CD4-positive, alpha-beta memory T cell (primary cell): Measurements from ENCODE around the gene TTC7B. TPM values are rescaled to one million over a fixed set of nuclear protein-coding genes. Genes with fewer than 3 reads are reported as not detected.

Experiments used
- CTCF ChIA-PET: fragments of 350-600 bp; sonication (Branson Sonifier 250); formaldehyde crosslinking; loops from one replicate; lab custom pipeline; 2021; ENCODE audit warnings: inconsistent platforms; ENCODE audit not compliant: partially characterized antibody; lab: Charles Lee
- POLR2A ChIA-PET: fragments of 350-600 bp; sonication (Branson Sonifier 250); formaldehyde crosslinking; loops from one replicate; lab custom pipeline; 2021; ENCODE audit not compliant: partially characterized antibody; lab: Charles Lee
- DNase-seq, 5 donors: peaks; one replicate each; pipeline versions ENCODE4 v3.0.0 to v3.0.0-alpha.2; 2020 to 2022; ENCODE audit warnings: mixed read lengths in 1 of 5
- H3K27ac ChIP-seq: one replicate; pipeline ENCODE4 v1.7.0; 2013; ENCODE audit warnings: low read depth, low read length
- H3K27me3 ChIP-seq: 2 replicates; pipeline ENCODE4 v1.7.0; 2013; ENCODE audit warnings: mild to moderate bottlenecking, low read length, moderate library complexity; ENCODE audit not compliant: insufficient read depth
- H3K36me3 ChIP-seq: 2 replicates; pipeline ENCODE4 v1.7.0; 2013; ENCODE audit warnings: mild to moderate bottlenecking, low read length, moderate library complexity; ENCODE audit not compliant: insufficient read depth
- H3K4me1 ChIP-seq: 2 replicates; pipeline ENCODE4 v1.7.0; 2013; ENCODE audit warnings: mild to moderate bottlenecking, low read length, moderate library complexity; ENCODE audit not compliant: insufficient read depth
- H3K4me3 ChIP-seq, 2 donors: one replicate each; pipeline ENCODE4 v1.7.0; 2013; ENCODE audit warnings: low read length in 2 of 2, mild to moderate bottlenecking in 1 of 2
- H3K9me3 ChIP-seq, 2 donors: one replicate each; pipeline ENCODE4 v1.7.0; 2013; ENCODE audit warnings: low read length in 2 of 2, control low read depth in 1 of 2; ENCODE audit not compliant: control insufficient read depth in 1 of 2
- H3K27ac Mint-ChIP-seq, 7 donors: one replicate each; pipeline ENCODE4 v1.8.0; 2020 to 2021; ENCODE audit warnings: mixed read lengths in 7 of 7, mild to moderate bottlenecking in 6 of 7, inconsistent platforms in 3 of 7, moderate library complexity in 3 of 7
- H3K27me3 Mint-ChIP-seq, 2 donors: one replicate each; pipeline ENCODE4 v1.8.0; 2020 to 2021; ENCODE audit warnings: mixed read lengths in 2 of 2
- H3K36me3 Mint-ChIP-seq, 2 donors: one replicate each; pipeline ENCODE4 v1.8.0; 2020 to 2021; ENCODE audit warnings: mixed read lengths in 2 of 2, inconsistent platforms in 1 of 2, mild to moderate bottlenecking in 1 of 2
- H3K4me1 Mint-ChIP-seq, 4 donors: one replicate each; pipeline ENCODE4 v1.8.0; 2020 to 2021; ENCODE audit warnings: mixed read lengths in 4 of 4, mild to moderate bottlenecking in 1 of 4
- H3K4me3 Mint-ChIP-seq, 8 donors: one replicate each; pipeline ENCODE4 v1.8.0; 2020 to 2021; ENCODE audit warnings: mixed read lengths in 8 of 8, mild to moderate bottlenecking in 7 of 8, moderate library complexity in 6 of 8, inconsistent platforms in 3 of 8
- H3K9me3 Mint-ChIP-seq, 8 donors: one replicate each; pipeline ENCODE4 v1.8.0; 2020 to 2021; ENCODE audit warnings: mixed read lengths in 8 of 8, mild to moderate bottlenecking in 5 of 8, inconsistent platforms in 3 of 8, moderate library complexity in 1 of 8
- intact Hi-C: fragments of 100-400 bp; cut with micrococcal nuclease; formaldehyde crosslinking; loops from one replicate; pipeline ENCODE4 v1.15.1; 2023
- polyA plus RNA-seq, 2 donors: library from polyadenylated mRNA; unstranded; fragments of 300-500 nt; fragmentation: Illumina TruSeq; gene quantifications; one replicate each; pipeline ENCODE4 v1.2.3, GENCODE V29; 2021
- total RNA-seq, 2 experiments: library from RNA; stranded (reverse); gene quantifications; one replicate each; pipeline ENCODE4 v1.2.3, GENCODE V29; 2021

TTC7B gene
- total and polyA plus RNA-seq, 4 experiments from 2014 or later: 0.30 to 1.9 (median 1.5) TPM; not detected in 1

- Histone ChIP-seq H3K4me1 (peaks cover 6% of the 10 kb centered on the region), H3K9me3 (no peaks in the 10 kb centered on the region), H3K27me3 (no peaks in the 10 kb centered on the region), H3K36me3 (no peaks in the 10 kb centered on the region), H3K4me3 (no peak overlapping the region), H3K27ac (no peak overlapping the region)
- CTCF ChIA-PET: no interaction called here
- no peak for DNase-seq
- H3K36me3 Mint-ChIP-seq: no peaks in the 10 kb centered on the region
- peaks cover 16 to 28% of the 10 kb centered on the region in 2 donors for H3K27me3 Mint-ChIP-seq
- POLR2A ChIA-PET: no interaction called here
- peaks cover 0 to 5% (median 0%) of the 10 kb centered on the region in 8 donors for H3K9me3 Mint-ChIP-seq
- H3K27ac Mint-ChIP-seq: peak overlapping the region in 1 of 7 donors; percentile 2
- no peak overlapping the region for H3K4me3 Mint-ChIP-seq
- intact Hi-C loops: no loop called here
- H3K4me1 Mint-ChIP-seq: peaks cover 3 to 6% (median 4%) of the 10 kb centered on the region in 4 donors
Measured at GRCh38 chr14:90502760-90503159, 313.5 kb downstream of the TTC7B start.

GRCh38 chr14:90500665-90501370, 315.4 kb downstream of the TTC7B start:
- H3K27me3 ChIP-seq: no peaks in the 10 kb centered on the region
- Mint-ChIP-seq H3K4me1 (peaks cover 3 to 6% (median 4%) of the 10 kb centered on the region in 4 donors), H3K27ac (peak overlapping the region in 1 of 7 donors; percentile 52), H3K27me3 (peaks cover 16 to 29% of the 10 kb centered on the region in 2 donors), H3K36me3 (no peaks in the 10 kb centered on the region), H3K4me3 (no peak overlapping the region), H3K9me3 (peaks cover 0 to 5% (median 0%) of the 10 kb centered on the region in 8 donors)
- POLR2A ChIA-PET: no interaction called here
- no peak overlapping the region for H3K4me3 ChIP-seq
- no peaks in the 10 kb centered on the region for H3K9me3 ChIP-seq
- no peak for DNase-seq
- intact Hi-C loops: no loop called here
- H3K27ac ChIP-seq: no peak overlapping the region
- CTCF ChIA-PET: no interaction called here
- H3K36me3 ChIP-seq: no peaks in the 10 kb centered on the region
- peaks cover 6% of the 10 kb centered on the region for H3K4me1 ChIP-seq

DNA sequence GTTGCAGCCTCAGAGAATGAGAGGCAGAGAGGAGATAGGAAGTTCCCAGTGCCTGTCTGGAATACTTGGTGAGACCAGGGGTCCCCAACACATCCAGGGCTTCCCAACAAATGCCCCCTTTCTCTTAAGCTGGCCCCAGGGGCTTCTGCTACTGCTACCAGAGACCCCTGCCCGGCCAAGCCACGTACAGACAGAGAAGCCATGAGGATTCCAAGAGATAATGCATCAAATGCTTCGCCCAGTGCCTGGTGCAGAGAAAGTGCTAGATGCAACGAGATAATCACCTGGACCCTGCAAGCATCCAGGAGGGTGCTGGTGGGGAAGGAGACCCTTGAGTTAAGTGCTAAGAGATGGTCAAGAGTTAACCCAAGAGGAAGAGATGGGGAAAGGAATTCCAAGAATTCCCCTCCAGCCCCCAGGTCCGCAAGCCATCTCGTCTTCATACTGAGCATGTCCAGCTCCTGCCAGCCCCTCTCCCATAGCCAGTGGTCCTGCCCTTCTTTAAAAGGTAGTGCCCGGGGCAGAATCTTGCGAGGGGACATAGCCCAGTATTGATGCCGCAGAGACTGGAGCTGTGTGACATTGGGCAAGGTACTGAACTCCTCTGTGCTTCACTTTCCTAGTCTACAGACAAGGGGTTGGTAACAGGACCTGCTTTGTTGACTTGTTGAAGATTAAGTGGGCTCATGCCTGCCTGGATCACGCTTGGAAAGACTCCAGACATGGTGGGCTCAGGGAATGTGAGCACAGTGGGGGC, 316.1 kb downstream of the TTC7B start:
- DNase-seq: no peak
- Histone ChIP-seq H3K36me3 (no peaks in the 10 kb centered on the region), H3K4me1 (peaks cover 6% of the 10 kb centered on the region), H3K9me3 (no peaks in the 10 kb centered on the region), H3K27ac (no peak overlapping the region), H3K27me3 (no peaks in the 10 kb centered on the region), H3K4me3 (no peak overlapping the region)
- intact Hi-C loops: no loop called here
- Mint-ChIP-seq H3K27ac (no peak overlapping the region), H3K4me1 (peaks cover 3 to 6% (median 4%) of the 10 kb centered on the region in 4 donors), H3K36me3 (no peaks in the 10 kb centered on the region), H3K9me3 (peaks cover 0 to 8% (median 1%) of the 10 kb centered on the region in 8 donors), H3K4me3 (no peak overlapping the region), H3K27me3 (peaks cover 15 to 29% of the 10 kb centered on the region in 2 donors)
- ChIA-PET CTCF (no interaction called here), POLR2A (no interaction called here)

DNA sequence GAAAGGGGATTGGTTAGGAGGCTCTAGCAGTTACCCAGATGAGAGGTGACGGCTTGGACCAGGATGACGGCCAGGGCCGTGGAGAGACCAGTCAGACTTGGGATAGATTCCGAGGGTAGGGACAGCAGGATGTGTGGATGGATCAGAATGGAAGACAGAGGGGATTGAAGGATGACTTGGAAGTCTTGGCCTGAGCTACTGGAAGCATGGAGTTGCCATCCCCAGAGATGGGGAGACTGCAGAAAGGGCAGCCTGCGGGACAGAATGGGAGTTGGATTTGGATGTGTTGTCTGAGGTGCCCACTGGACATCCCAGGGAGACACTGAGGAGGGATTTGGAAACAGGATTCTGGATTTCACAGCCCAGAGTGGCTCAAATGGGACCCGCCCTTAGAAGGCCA, 317.1 kb downstream of the TTC7B start:
- H3K27ac Mint-ChIP-seq: peak overlapping the region in 1 of 7 donors; percentile 57
- no peaks in the 10 kb centered on the region for H3K36me3 ChIP-seq
- no peak overlapping the region for H3K4me3 ChIP-seq
- peaks cover 6% of the 10 kb centered on the region for H3K4me1 ChIP-seq
- H3K9me3 ChIP-seq: no peaks in the 10 kb centered on the region
- POLR2A ChIA-PET: no interaction called here
- no peak overlapping the region for H3K27ac ChIP-seq
- CTCF ChIA-PET: no interaction called here
- H3K9me3 Mint-ChIP-seq: peaks cover 0 to 10% (median 3%) of the 10 kb centered on the region in 8 donors
- H3K27me3 ChIP-seq: no peaks in the 10 kb centered on the region
- H3K4me3 Mint-ChIP-seq: no peak overlapping the region
- H3K36me3 Mint-ChIP-seq: no peaks in the 10 kb centered on the region
- H3K4me1 Mint-ChIP-seq: peaks cover 3 to 6% (median 4%) of the 10 kb centered on the region in 4 donors
- H3K27me3 Mint-ChIP-seq: peaks cover 20 to 33% of the 10 kb centered on the region in 2 donors
- intact Hi-C loops: no loop called here
- no peak for DNase-seq

GRCh38 chr14:90498198-90498597, 318.0 kb downstream of the TTC7B start:
- Mint-ChIP-seq H3K36me3 (no peaks in the 10 kb centered on the region), H3K4me3 (no peak overlapping the region), H3K27ac (no peak overlapping the region), H3K9me3 (peaks cover 0 to 10% (median 3%) of the 10 kb centered on the region in 8 donors), H3K4me1 (peaks cover 3 to 6% (median 4%) of the 10 kb centered on the region in 4 donors), H3K27me3 (peaks cover 20 to 34% of the 10 kb centered on the region in 2 donors)
- Histone ChIP-seq H3K4me3 (no peak overlapping the region), H3K27me3 (no peaks in the 10 kb centered on the region), H3K27ac (no peak overlapping the region), H3K4me1 (peaks cover 6% of the 10 kb centered on the region), H3K9me3 (no peaks in the 10 kb centered on the region), H3K36me3 (no peaks in the 10 kb centered on the region)
- no peak for DNase-seq
- CTCF ChIA-PET: interaction anchor here (1.6 kb wide), 1 partner anchor 45 kb away, joined by 4 read pairs; no protein-coding TSS in a partner anchor
- POLR2A ChIA-PET: no interaction called here
- intact Hi-C loops: no loop called here

- Mint-ChIP-seq H3K9me3 (peaks cover 0 to 10% (median 1%) of the 10 kb centered on the region in 8 donors), H3K36me3 (no peaks in the 10 kb centered on the region), H3K4me1 (peaks cover 0 to 4% (median 3%) of the 10 kb centered on the region in 4 donors), H3K27me3 (peaks cover 10 to 24% of the 10 kb centered on the region in 2 donors), H3K4me3 (no peak overlapping the region), H3K27ac (no peak overlapping the region)
- ChIA-PET CTCF (no interaction called here), POLR2A (no interaction called here)
- intact Hi-C loops: no loop called here
- Histone ChIP-seq H3K36me3 (no peaks in the 10 kb centered on the region), H3K27ac (no peak overlapping the region), H3K9me3 (no peaks in the 10 kb centered on the region), H3K27me3 (no peaks in the 10 kb centered on the region), H3K4me1 (peaks cover 6% of the 10 kb centered on the region), H3K4me3 (no peak overlapping the region)
- no peak for DNase-seq
Measured at GRCh38 chr14:90496379-90496778, 319.9 kb downstream of the TTC7B start.
